Loucy (cell line): ENCODE measurements around the gene AIMP1.

Experiments
- H2AFZ ChIP-seq: fragments of 200-600 bp; sonication (generic); 2 replicates; pipeline ENCODE4 v1.6.0; 2016; ENCODE audit warnings: antibody characterized with exemption, mild to moderate bottlenecking, low read length, moderate library complexity
- H3F3A ChIP-seq: fragments of 200-600 bp; 2 replicates; pipeline ENCODE4 v1.6.0; 2016; ENCODE audit warnings: antibody characterized with exemption, low read depth, mild to moderate bottlenecking
- H3K27me3 ChIP-seq: fragments of 200-600 bp; sonication (generic); 2 replicates; pipeline ENCODE4 v1.6.1; 2014; ENCODE audit warnings: low read length, mild to moderate bottlenecking; ENCODE audit not compliant: insufficient read depth, poor library complexity, severe bottlenecking
- H3K36me3 ChIP-seq: fragments of 200-600 bp; sonication (generic); 2 replicates; pipeline ENCODE4 v1.6.1; 2016; ENCODE audit warnings: low read length; ENCODE audit not compliant: insufficient read depth
- H3K4me1 ChIP-seq: fragments of 200-600 bp; sonication (generic); 2 replicates; pipeline ENCODE4 v1.5.1; 2014; ENCODE audit warnings: low read length, mild to moderate bottlenecking; ENCODE audit not compliant: insufficient read depth, poor library complexity, severe bottlenecking
- H3K4me2 ChIP-seq: fragments of 200-600 bp; sonication (generic); 2 replicates; pipeline ENCODE4 v1.6.0; 2014; ENCODE audit warnings: antibody characterized with exemption, low read length, low read depth, mild to moderate bottlenecking; ENCODE audit not compliant: poor library complexity, severe bottlenecking
- H3K4me3 ChIP-seq: fragments of 200-600 bp; sonication (generic); 2 replicates; pipeline ENCODE4 v1.5.1; 2014; ENCODE audit warnings: low read length, mild to moderate bottlenecking, mixed read lengths; ENCODE audit not compliant: poor library complexity, severe bottlenecking
- H3K79me2 ChIP-seq: fragments of 200-600 bp; sonication (generic); 2 replicates; pipeline ENCODE4 v1.6.1; 2014; ENCODE audit warnings: low read length; ENCODE audit not compliant: insufficient read depth
- H3K9ac ChIP-seq: fragments of 200-600 bp; sonication (generic); 2 replicates; pipeline ENCODE4 v1.6.0; 2014; ENCODE audit warnings: mild to moderate bottlenecking, low read depth, low read length, moderate library complexity; ENCODE audit not compliant: poor library complexity, severe bottlenecking
- H3K9me2 ChIP-seq: fragments of 200-600 bp; sonication (generic); replicated peaks from 2 replicates; pipeline ENCODE4 v1.6.1; 2016; ENCODE audit warnings: low read depth, low read length, mixed read lengths
- H3K9me3 ChIP-seq: fragments of 200-600 bp; sonication (generic); 2 replicates; pipeline ENCODE4 v1.6.1; 2014; ENCODE audit warnings: mild to moderate bottlenecking, antibody characterized with exemption, low read length, low read depth; ENCODE audit not compliant: insufficient read depth
- H4K20me1 ChIP-seq: fragments of 200-600 bp; sonication (generic); 2 replicates; pipeline ENCODE4 v1.6.0; 2014; ENCODE audit warnings: antibody characterized with exemption, low read length, mild to moderate bottlenecking; ENCODE audit not compliant: insufficient read depth, poor library complexity, severe bottlenecking
- CTCF ChIP-seq: fragments of 200-600 bp; sonication (generic); conservative IDR thresholded peaks from 2 replicates; pipeline ENCODE4 v1.5.1; 2014; ENCODE audit warnings: mild to moderate bottlenecking, antibody characterized with exemption, low read length
- EZH2phosphoT487 ChIP-seq: fragments of 200-600 bp; IDR thresholded peaks from 2 replicates; pipeline ENCODE4 v1.6.1; 2018; ENCODE audit warnings: antibody characterized with exemption, mild to moderate bottlenecking, moderate library complexity, borderline replicate concordance

Gene AIMP1

GRCh38 chr4:106368678-106369077 lies 52.3 kb downstream of the AIMP1 start, which contains the start of gene GIMD1:
TSS of gene GIMD1 (minus strand) at chr4:106368778. CDS start at chr4:106367435, 1,343 bp downstream.
- no peaks in the 10 kb centered on the region for H3K9me2 ChIP-seq
- H3K9me3 ChIP-seq: no peaks in the 10 kb centered on the region
- peak within 1 kb of the TSS; percentile 97 for H2AFZ ChIP-seq
- H3K36me3 ChIP-seq: no peaks in the 10 kb centered on the region
- H3K79me2 ChIP-seq: no peaks in the 10 kb centered on the region
- no peak for TF ChIP-seq EZH2phosphoT487
- TF ChIP-seq CTCF: no peak
- peaks cover 3% of the 10 kb centered on the region for H3K4me1 ChIP-seq
- H3K9ac ChIP-seq: no peak within 1 kb of the TSS
- no peaks in the 10 kb centered on the region for H3K27me3 ChIP-seq
- H4K20me1 ChIP-seq: no peaks in the 10 kb centered on the region
- H3F3A ChIP-seq: no peaks in the 10 kb centered on the region
- H3K4me3 ChIP-seq: peak within 1 kb of the TSS; percentile 24
- peak within 1 kb of the TSS; percentile 52 for H3K4me2 ChIP-seq

- Histone ChIP-seq H3K4me3 (peak overlapping the region; percentile 24), H4K20me1 (no peaks in the 10 kb centered on the region), H3K79me2 (no peaks in the 10 kb centered on the region), H3F3A (no peaks in the 10 kb centered on the region), H2AFZ (peak overlapping the region; percentile 97), H3K4me1 (peaks cover 3% of the 10 kb centered on the region), H3K9me3 (no peaks in the 10 kb centered on the region), H3K27me3 (no peaks in the 10 kb centered on the region), H3K4me2 (peak overlapping the region; percentile 52), H3K36me3 (no peaks in the 10 kb centered on the region), H3K9ac (no peak overlapping the region), H3K9me2 (no peaks in the 10 kb centered on the region)
- TF ChIP-seq EZH2phosphoT487 (no peak), CTCF (peak; percentile 88)
Observed at GRCh38 chr4:106369456-106370060, 53.2 kb downstream of the AIMP1 start.

- Histone ChIP-seq H3K27me3 (no peaks in the 10 kb centered on the region), H3K36me3 (no peaks in the 10 kb centered on the region), H3K9ac (no peak overlapping the region), H3K4me1 (peaks cover 3% of the 10 kb centered on the region), H2AFZ (peak overlapping the region; percentile 50; the same call in 1 of the 2 replicates), H3K79me2 (no peaks in the 10 kb centered on the region), H3K4me3 (no peak overlapping the region), H4K20me1 (no peaks in the 10 kb centered on the region), H3K4me2 (no peak overlapping the region), H3K9me2 (no peaks in the 10 kb centered on the region), H3F3A (no peaks in the 10 kb centered on the region), H3K9me3 (no peaks in the 10 kb centered on the region)
- TF ChIP-seq EZH2phosphoT487 (no peak), CTCF (no peak)
Observed at GRCh38 chr4:106370214-106370613, 53.9 kb downstream of the AIMP1 start.
